Smooth muscle cell (in vitro differentiated cells): ENCODE results near the gene RAB22A. TPM values are rescaled to one million over a fixed set of nuclear protein-coding genes. Genes with fewer than 3 reads are reported as not detected.

Experiments used
- DNase-seq: peaks from one replicate; lab custom pipeline; 2025; ENCODE audit not compliant: unreplicated experiment; lab: John Stamatoyannopoulos, UW
- H2AFZ ChIP-seq: fragments of 200-600 bp; sonication (generic); 2 replicates; pipeline ENCODE4 v1.6.0; 2016; ENCODE audit warnings: antibody characterized with exemption, low read depth, mild to moderate bottlenecking
- H3F3A ChIP-seq: fragments of 200-600 bp; sonication (generic); 2 replicates; pipeline ENCODE4 v1.6.0; 2017; ENCODE audit warnings: antibody characterized with exemption, low read depth
- H3K27ac ChIP-seq: fragments of 200-600 bp; sonication (generic); 2 replicates; pipeline ENCODE4 v1.5.1; 2016; ENCODE audit warnings: low read depth, mild to moderate bottlenecking
- H3K27me3 ChIP-seq: fragments of 200-600 bp; sonication (generic); 2 replicates; pipeline ENCODE4 v1.6.1; 2016; ENCODE audit warnings: low read depth, mild to moderate bottlenecking
- H3K36me3 ChIP-seq: fragments of 200-600 bp; sonication (generic); 2 replicates; pipeline ENCODE4 v1.5.1; 2016; ENCODE audit warnings: low read depth
- H3K4me1 ChIP-seq: fragments of 200-600 bp; sonication (generic); 2 replicates; pipeline ENCODE4 v1.5.1; 2016; ENCODE audit warnings: low read depth
- H3K4me2 ChIP-seq: fragments of 200-600 bp; sonication (generic); 2 replicates; pipeline ENCODE4 v1.6.0; 2016; ENCODE audit warnings: mild to moderate bottlenecking
- H3K4me3 ChIP-seq: fragments of 200-600 bp; sonication (generic); 2 replicates; pipeline ENCODE4 v1.5.1; 2016; ENCODE audit warnings: mild to moderate bottlenecking
- H3K79me2 ChIP-seq: fragments of 200-600 bp; sonication (generic); 2 replicates; pipeline ENCODE4 v1.6.0; 2016; ENCODE audit warnings: low read depth, mild to moderate bottlenecking
- H3K9ac ChIP-seq: fragments of 200-600 bp; sonication (generic); 2 replicates; pipeline ENCODE4 v1.6.0; 2016; ENCODE audit warnings: low read depth
- H3K9me3 ChIP-seq: fragments of 200-600 bp; sonication (generic); replicated peaks from 2 replicates; pipeline ENCODE4 v1.5.1; 2016; ENCODE audit warnings: low read depth
- H4K20me1 ChIP-seq: fragments of 200-600 bp; sonication (generic); 2 replicates; pipeline ENCODE4 v1.6.0; 2016; ENCODE audit warnings: low read depth
- WGBS: methylation state at CpG from one replicate; pipeline ENCODE4 v1.1.7; 2016; ENCODE audit warnings: low lambda C conversion rate; 5-methylcytosine and 5-hydroxymethylcytosine counted together
- polyA plus RNA-seq: library from polyadenylated mRNA; unstranded; fragments of >200 nt; fragmentation: Nextera tagmentation; extraction: Ambion mirVana; gene quantifications from 2 replicates; pipeline ENCODE4 v1.2.1, GENCODE V29; 2016
- total RNA-seq: library from RNA; depleted of rRNA; stranded (reverse); fragments of >200 nt; gene quantifications from 2 replicates; pipeline ENCODE4 v1.2.3, GENCODE V29; 2014
- TF ChIP-seq, protein P1 (sequence below): fragments of 200-600 bp; sonication (generic); IDR thresholded peaks from 2 replicates; pipeline ENCODE4 v1.5.1; 2017; ENCODE audit warnings: borderline replicate concordance, mild to moderate bottlenecking, antibody characterized with exemption; ENCODE audit not compliant: insufficient read depth, poor library complexity, severe bottlenecking

RAB22A gene
- total and polyA plus RNA-seq, 2 experiments from 2014 or later, result 14.0 to 23.7 TPM

DNA sequence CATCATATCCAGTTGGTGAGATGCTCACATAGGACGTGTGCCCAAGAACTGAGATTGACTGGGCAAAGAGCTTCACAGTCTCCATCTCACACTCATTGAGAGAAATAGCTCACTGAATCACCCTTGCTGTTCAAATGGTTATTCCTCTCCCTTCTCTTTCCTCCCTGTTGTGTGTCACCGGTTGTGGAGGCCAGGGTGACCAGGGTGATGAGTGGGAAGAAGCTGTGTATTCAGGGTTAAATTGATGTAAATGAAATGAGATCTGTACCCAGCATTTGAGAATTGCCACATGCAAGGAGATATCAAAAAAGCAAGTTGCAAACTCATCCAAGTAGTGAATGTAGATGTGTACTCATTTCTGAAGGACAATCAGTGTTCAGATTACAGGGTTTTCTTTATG lies 43.0 kb downstream of the RAB22A start:
- no peak for DNase-seq
- no peak overlapping the region for H3K27ac ChIP-seq
- 81% methylated on average over 2 of the region's 2 CpGs for WGBS
- no peak overlapping the region for H3K4me2 ChIP-seq
- no peak overlapping the region for H3K9ac ChIP-seq
- no peaks in the 10 kb centered on the region for H3K4me1 ChIP-seq
- no peaks in the 10 kb centered on the region for H3F3A ChIP-seq
- no peak overlapping the region for H2AFZ ChIP-seq
- H3K79me2 ChIP-seq, result peaks cover 3% of the 10 kb centered on the region
- H3K9me3 ChIP-seq, result no peaks in the 10 kb centered on the region
- peaks cover 18% of the 10 kb centered on the region for H4K20me1 ChIP-seq
- no peaks in the 10 kb centered on the region for H3K27me3 ChIP-seq
- peaks cover 20% of the 10 kb centered on the region for H3K36me3 ChIP-seq
- H3K4me3 ChIP-seq, result no peak overlapping the region
- TF ChIP-seq, protein P1, sequence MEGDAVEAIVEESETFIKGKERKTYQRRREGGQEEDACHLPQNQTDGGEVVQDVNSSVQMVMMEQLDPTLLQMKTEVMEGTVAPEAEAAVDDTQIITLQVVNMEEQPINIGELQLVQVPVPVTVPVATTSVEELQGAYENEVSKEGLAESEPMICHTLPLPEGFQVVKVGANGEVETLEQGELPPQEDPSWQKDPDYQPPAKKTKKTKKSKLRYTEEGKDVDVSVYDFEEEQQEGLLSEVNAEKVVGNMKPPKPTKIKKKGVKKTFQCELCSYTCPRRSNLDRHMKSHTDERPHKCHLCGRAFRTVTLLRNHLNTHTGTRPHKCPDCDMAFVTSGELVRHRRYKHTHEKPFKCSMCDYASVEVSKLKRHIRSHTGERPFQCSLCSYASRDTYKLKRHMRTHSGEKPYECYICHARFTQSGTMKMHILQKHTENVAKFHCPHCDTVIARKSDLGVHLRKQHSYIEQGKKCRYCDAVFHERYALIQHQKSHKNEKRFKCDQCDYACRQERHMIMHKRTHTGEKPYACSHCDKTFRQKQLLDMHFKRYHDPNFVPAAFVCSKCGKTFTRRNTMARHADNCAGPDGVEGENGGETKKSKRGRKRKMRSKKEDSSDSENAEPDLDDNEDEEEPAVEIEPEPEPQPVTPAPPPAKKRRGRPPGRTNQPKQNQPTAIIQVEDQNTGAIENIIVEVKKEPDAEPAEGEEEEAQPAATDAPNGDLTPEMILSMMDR, result no peak

DNA sequence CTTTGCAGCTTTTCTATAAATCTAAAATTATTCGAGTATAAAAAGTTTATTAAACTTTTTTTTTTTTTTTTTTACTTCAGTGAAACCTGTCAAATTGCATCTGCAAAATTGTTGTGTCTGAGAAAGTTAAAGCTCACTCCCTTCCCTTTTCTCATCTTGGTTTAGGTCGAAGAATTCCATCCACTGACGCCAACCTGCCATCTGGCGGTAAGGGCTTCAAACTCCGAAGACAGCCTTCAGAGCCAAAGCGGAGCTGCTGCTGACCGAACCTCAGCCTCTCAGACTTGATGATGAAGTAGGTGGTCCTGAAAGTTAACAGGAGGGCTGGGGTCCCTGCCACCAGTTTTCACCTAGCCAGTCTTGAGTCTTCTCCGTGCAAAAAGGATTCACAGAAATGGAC lies 49.9 kb downstream of the RAB22A start:
- no peak overlapping the region for H2AFZ ChIP-seq
- WGBS, result 78% methylated on average over 8 of the region's 8 CpGs
- no peaks in the 10 kb centered on the region for H4K20me1 ChIP-seq
- no peak for DNase-seq
- no peaks in the 10 kb centered on the region for H3F3A ChIP-seq
- H3K36me3 ChIP-seq, result peaks cover 17% of the 10 kb centered on the region
- H3K79me2 ChIP-seq, result no peaks in the 10 kb centered on the region
- no peaks in the 10 kb centered on the region for H3K9me3 ChIP-seq
- no peaks in the 10 kb centered on the region for H3K27me3 ChIP-seq
- H3K27ac ChIP-seq, result no peak overlapping the region
- no peak overlapping the region for H3K4me2 ChIP-seq
- no peak overlapping the region for H3K4me3 ChIP-seq
- TF ChIP-seq, protein P1, result no peak
- H3K9ac ChIP-seq, result no peak overlapping the region
- H3K4me1 ChIP-seq, result no peaks in the 10 kb centered on the region

DNA sequence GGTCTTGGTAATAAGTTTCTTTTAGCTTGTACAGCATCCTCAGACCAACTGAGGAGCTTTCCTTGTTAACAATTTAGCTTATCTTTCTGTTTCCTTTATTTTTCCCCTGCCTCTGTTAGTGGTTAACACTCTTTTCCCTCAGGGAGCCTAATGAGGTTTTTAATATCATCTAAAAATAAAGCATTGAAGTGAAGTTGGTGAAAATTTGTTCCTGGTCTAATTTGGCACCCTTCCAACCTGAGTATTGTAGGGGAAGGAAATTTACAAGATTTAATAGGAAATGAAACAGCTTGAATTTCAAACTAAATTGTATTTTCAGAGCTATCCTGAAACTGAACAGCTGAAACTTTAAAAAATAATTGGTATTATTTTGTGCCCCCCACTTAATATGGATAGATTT lies 51.4 kb downstream of the RAB22A start:
- Histone ChIP-seq H3K9ac (no peak overlapping the region), H3K79me2 (no peaks in the 10 kb centered on the region), H3F3A (no peaks in the 10 kb centered on the region), H4K20me1 (no peaks in the 10 kb centered on the region), H3K36me3 (peaks cover 13% of the 10 kb centered on the region), H3K4me1 (no peaks in the 10 kb centered on the region), H3K27ac (no peak overlapping the region), H3K4me2 (no peak overlapping the region), H3K4me3 (no peak overlapping the region), H2AFZ (no peak overlapping the region), H3K27me3 (no peaks in the 10 kb centered on the region), H3K9me3 (no peaks in the 10 kb centered on the region)
- TF ChIP-seq, protein P1, result no peak
- DNase-seq, result no peak

DNA sequence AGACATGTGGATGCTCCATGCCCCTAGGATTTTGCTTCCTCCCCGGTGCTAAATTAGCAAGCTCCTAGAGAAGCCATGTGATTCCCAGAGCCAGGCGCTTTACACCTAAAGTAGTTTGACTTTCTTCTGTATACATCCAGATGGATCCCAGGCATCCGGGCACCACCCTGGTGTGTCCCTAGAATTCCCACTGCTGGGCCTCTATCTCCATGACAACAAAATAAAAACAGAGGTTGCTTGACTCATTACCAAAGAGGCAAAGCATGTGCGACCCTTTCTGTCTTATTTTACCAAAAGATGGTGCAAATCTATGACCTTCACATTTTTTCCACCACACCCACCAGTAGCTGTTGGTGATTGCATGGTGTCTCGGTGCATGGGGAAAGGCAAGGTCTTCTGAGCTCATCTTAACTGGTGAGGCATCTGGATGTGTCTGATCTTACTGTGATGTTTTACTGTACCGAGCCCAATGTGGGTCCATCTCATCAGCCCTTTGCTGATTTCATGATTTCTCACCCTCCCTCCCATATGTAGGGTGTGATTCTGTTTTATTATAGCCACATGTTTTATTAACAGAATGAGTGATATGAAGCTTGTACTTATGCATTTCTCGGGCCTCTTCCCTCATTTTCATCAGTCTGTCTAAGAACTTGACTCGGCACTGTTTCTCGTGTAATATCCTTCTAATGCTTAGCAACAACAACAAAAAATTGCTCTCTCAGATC lies 52.1 kb downstream of the RAB22A start:
- Histone ChIP-seq H3K9ac (no peak overlapping the region), H3K36me3 (peaks cover 13% of the 10 kb centered on the region), H3K79me2 (no peaks in the 10 kb centered on the region), H3K27me3 (no peaks in the 10 kb centered on the region), H2AFZ (no peak overlapping the region), H3K4me2 (no peak overlapping the region), H3K4me1 (no peaks in the 10 kb centered on the region), H3K4me3 (no peak overlapping the region), H3K9me3 (no peaks in the 10 kb centered on the region), H4K20me1 (peaks cover 6% of the 10 kb centered on the region), H3F3A (no peaks in the 10 kb centered on the region), H3K27ac (no peak overlapping the region)
- 83% methylated on average over 9 of the region's 9 CpGs for WGBS
- TF ChIP-seq, protein P1, result no peak
- DNase-seq, result no peak
